GM12872 (cell line): ENCODE measurements around the gene PRPF38A.

Source experiments
- TF ChIP-seq, protein P1 (sequence below): IDR thresholded peaks from 3 replicates; pipeline ENCODE4 v1.5.1; 2011; ENCODE audit warnings: low read depth, mild to moderate bottlenecking, low read length, moderate library complexity; ENCODE audit not compliant: insufficient read depth

PRPF38A gene

DNA sequence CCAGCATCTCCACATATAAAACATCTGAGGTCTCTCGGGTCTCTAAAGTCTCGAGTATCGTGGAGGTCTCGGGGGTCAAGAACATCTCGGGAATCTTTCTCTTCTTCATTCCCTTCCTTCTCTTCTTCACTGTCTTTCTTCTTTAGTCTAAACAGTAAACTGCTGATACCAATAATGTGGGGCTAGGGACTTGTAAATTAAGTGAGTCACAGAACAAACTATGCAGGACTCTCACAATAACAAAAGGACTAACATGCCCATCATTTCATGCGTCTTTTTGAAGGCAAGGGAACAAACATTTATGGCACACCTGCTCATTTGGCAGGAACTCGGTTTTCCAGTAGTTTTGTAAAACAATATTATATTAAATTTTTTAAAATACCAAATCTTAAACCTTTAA, 32.4 kb downstream of the PRPF38A start:
- TF ChIP-seq, protein P1, sequence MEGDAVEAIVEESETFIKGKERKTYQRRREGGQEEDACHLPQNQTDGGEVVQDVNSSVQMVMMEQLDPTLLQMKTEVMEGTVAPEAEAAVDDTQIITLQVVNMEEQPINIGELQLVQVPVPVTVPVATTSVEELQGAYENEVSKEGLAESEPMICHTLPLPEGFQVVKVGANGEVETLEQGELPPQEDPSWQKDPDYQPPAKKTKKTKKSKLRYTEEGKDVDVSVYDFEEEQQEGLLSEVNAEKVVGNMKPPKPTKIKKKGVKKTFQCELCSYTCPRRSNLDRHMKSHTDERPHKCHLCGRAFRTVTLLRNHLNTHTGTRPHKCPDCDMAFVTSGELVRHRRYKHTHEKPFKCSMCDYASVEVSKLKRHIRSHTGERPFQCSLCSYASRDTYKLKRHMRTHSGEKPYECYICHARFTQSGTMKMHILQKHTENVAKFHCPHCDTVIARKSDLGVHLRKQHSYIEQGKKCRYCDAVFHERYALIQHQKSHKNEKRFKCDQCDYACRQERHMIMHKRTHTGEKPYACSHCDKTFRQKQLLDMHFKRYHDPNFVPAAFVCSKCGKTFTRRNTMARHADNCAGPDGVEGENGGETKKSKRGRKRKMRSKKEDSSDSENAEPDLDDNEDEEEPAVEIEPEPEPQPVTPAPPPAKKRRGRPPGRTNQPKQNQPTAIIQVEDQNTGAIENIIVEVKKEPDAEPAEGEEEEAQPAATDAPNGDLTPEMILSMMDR = no peak

- TF ChIP-seq, protein P1 = no peak
These were observed 35.6 kb downstream of the PRPF38A start for GRCh38 chr1:52439976-52440375.

DNA sequence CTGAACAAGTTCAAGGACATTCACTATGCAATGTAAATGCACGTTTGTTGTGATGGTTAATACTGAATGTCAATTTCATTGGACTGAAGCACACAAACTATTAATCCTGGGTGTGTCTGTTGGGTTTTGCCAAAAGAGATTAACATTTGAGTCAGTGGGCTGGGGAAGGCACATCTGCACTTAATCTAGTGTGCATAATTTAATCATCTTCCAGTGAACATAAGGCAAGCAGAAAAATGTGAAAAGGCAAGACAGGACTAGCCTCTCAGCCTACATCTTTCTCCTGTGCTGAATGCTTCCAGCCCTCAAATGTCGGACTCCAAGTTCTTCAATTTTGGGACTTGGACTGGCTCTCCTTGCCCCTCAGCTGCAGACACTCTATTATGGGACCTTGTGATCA, 40.1 kb downstream of the PRPF38A start:
- TF ChIP-seq, protein P1 = no peak

- TF ChIP-seq, protein P1 = no peak
These were observed 49.7 kb downstream of the PRPF38A start for GRCh38 chr1:52454127-52454526.

DNA sequence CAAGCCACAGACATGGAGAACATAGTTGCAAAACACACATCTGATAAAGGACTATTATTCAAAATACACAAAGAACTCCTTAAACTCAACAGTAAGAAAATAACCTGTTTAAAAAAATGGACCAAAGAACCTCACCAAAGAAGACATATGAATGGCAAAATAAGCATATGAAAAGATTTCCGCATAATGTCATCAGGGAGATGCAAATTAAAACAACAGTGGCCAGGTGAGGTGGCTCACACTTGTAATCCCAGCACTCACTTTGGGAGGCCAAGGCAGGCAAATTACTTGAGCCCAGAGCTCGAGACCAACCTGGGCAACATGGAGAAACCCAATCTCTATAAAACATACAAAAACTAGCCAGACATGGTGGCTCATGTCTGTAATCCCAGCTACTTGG, 50.4 kb downstream of the PRPF38A start:
- TF ChIP-seq, protein P1 = no peak

DNA sequence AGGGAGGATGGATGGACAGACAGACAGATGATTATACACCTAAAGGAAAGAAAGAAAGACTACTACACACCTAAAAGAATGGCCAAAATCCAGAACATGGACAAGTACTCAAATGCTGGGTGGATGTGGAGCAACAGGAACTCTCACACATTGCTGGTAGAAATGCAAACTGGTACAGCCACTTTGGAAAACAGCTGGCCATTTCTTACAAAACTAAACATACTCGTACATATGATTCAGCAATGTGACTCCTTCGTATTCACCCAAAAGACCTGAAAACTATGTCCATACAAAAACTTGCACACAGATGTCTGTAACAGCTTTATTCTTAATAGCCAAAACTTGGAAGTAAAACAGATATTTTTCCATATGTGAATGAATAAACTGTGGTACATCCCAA, 51.3 kb downstream of the PRPF38A start:
- TF ChIP-seq, protein P1 = no peak

- TF ChIP-seq, protein P1 = no peak
These were observed 56.3 kb downstream of the PRPF38A start for GRCh38 chr1:52460694-52461093.

- TF ChIP-seq, protein P1 = no peak
These were observed 57.4 kb downstream of the PRPF38A start for GRCh38 chr1:52461821-52462220.
